ENCODE measurements around the gene ATP8B4.

ATP8B4 gene

DNA sequence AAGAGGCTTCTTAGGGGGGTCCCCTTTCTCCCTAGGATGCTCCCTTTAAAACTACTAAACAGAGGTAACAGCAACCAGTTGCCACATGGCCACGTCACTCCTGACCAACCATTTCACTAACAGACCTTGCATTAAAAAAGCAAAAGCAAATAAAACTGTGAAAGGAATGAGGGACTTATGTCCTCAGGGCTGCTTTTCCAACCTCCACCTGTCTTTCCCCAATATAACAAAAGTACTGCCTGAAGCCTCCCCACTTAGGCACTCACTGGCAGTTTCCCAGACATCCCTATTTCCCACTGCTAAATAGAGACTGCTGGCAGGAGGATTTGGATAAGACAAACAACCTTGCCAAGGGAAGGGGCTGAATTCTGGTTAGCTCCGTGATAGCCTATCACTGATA, 130.3 kb downstream of the ATP8B4 start:
- no peak for DNase-seq (ENCODE audit: extremely low read depth, low read depth)

DNA sequence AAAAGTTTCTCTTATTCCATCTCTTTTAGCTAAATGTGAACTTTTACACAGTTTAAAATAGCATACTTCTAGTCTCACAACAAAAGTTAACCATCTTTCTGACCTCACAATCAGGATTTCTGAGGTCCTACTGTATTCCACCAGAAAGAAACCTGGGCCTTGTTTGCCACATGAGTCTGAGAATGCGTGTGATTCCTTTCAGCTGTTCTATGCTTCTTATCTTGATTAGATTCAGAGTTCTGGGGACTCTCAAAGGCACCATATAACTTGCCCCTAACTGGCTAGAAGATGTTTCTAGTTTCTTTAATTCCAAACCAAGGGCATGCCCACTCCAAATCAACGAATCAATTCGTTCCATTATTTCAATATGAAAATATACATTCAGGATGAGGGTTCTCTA, 131.1 kb downstream of the ATP8B4 start:
- no peak for DNase-seq (ENCODE audit: extremely low read depth, low read depth)
- TF ChIP-seq, protein P1, sequence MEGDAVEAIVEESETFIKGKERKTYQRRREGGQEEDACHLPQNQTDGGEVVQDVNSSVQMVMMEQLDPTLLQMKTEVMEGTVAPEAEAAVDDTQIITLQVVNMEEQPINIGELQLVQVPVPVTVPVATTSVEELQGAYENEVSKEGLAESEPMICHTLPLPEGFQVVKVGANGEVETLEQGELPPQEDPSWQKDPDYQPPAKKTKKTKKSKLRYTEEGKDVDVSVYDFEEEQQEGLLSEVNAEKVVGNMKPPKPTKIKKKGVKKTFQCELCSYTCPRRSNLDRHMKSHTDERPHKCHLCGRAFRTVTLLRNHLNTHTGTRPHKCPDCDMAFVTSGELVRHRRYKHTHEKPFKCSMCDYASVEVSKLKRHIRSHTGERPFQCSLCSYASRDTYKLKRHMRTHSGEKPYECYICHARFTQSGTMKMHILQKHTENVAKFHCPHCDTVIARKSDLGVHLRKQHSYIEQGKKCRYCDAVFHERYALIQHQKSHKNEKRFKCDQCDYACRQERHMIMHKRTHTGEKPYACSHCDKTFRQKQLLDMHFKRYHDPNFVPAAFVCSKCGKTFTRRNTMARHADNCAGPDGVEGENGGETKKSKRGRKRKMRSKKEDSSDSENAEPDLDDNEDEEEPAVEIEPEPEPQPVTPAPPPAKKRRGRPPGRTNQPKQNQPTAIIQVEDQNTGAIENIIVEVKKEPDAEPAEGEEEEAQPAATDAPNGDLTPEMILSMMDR (IDR thresholded peaks at IDR 0.05; ENCODE audit: low read depth, low read length), result no peak

More for the DNA sequence above, 130.3 kb downstream of the ATP8B4 start:
- TF ChIP-seq, protein P1 (IDR thresholded peaks at IDR 0.05; ENCODE audit: low read depth, low read length), result no peak

DNA sequence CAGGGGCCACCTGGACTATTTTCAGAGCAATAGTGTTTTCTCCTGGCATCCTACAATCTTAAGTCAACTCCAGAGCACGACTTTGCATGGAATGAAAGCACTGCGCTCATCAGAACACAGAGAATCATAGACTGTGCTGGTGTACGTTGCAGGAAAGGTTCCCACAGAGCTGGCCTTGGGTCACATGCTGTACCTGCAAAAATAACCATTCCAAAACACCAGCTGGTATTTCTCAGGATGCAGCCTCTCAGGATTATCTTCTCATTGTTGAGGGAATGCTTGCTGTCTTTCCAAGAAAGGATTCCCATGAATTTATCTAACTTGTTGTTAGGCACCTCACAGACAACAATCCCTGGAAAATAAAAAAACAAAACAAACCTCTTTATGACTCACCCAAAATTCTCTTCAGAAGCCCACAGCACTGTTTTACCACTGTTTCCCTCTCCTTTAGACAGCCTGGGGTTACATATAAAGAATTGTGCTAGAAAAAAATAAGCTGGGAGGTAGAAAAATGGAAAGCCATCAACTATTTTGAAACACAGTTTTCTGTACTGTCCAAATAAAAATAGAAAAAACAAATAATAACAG, 131.7 kb downstream of the ATP8B4 start:
- no peak for DNase-seq (ENCODE audit: extremely low read depth, low read depth)
- TF ChIP-seq, protein P1 (IDR thresholded peaks at IDR 0.05; ENCODE audit: low read depth, low read length), result no peak

DNA sequence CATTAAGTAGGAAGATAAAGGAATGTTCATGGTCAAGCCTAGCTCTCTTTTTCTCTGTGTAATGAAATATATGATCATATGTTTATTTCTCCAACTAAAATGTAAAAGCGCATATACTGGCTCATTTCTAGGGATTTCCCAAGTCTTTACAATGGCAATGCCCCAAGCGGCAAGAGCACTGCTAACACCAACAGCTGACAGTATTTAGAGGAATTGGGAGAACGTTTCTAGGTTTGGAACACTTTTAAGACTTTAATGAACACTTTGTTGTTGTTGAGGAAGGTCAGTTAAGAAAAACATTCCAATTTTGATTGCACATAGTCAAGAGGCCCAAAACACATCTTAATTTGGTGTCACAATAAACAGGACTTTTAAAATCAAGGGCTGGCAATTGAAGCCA, 132.7 kb downstream of the ATP8B4 start:
- DNase-seq (ENCODE audit: extremely low read depth, low read depth), result no peak
- TF ChIP-seq, protein P1 (IDR thresholded peaks at IDR 0.05; ENCODE audit: low read depth, low read length), result no peak

DNA sequence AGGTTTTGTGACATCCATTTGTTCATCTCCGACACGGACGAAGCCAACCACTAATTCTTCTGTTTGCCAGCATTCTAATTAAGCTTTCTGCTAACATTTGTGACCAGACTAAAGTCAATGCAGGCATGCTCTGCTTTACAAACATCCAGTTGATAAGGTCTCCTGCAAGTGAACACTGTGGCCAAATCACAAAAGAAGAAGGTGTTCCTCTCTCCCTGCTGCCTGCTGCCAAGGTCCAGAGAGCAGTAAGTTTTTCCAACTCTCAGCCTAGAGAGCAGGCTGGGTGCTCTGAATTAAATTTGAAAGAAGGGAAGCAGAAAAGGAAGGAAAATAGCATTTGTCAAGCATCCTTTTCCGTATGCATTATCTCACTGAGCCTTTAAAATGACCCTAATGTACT, 133.6 kb downstream of the ATP8B4 start:
- TF ChIP-seq, protein P1 (IDR thresholded peaks at IDR 0.05; ENCODE audit: low read depth, low read length), result no peak
- DNase-seq (ENCODE audit: extremely low read depth, low read depth), result no peak

DNA sequence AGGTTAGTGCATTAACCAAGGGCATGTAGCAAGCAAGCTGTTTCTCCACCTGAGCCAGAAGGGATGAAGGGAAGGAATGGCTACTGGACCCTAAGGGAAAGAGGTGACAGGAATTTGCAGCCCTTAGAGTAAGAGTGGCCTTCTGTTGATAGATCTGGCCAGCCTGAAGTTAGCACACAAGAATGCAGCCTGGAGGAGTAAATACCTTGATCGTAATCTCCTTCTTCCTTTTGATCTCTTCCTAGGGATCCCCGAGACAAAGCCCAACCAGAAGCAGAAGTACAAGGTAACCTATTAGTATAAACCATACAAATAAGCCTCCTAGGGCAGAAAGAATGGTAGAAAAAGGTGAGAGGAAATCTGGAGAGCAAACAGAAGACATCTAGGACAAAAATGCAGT, 134.6 kb downstream of the ATP8B4 start:
- DNase-seq (ENCODE audit: extremely low read depth, low read depth), result no peak
- TF ChIP-seq, protein P1 (IDR thresholded peaks at IDR 0.05; ENCODE audit: low read depth, low read length), result no peak

DNA sequence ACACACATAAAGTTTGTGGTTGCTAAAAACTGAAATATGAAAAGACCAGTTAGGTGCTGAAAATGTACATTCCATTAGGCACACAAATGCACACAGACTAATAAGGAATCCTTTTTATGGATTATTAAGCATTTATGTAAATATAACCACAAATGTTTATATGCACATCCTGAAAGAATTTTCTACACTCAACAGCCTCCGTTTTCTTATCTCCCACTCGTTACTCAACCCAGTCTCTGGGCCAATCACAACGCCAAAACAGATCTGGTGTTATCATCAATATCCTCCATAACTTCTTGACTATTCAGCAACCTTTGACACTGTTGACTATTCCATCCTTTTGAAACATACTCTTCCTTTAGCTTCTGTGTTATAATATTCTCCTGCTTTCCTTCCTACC, 136.4 kb downstream of the ATP8B4 start:
- TF ChIP-seq, protein P1 (IDR thresholded peaks at IDR 0.05; ENCODE audit: low read depth, low read length), result no peak
- DNase-seq (ENCODE audit: extremely low read depth, low read depth), result no peak
